ENCODE results near the gene CFAP61.
A peak's percentile ranks its signal among the peaks of the same experiment; 100 is the strongest.

The CFAP61 gene

DNA sequence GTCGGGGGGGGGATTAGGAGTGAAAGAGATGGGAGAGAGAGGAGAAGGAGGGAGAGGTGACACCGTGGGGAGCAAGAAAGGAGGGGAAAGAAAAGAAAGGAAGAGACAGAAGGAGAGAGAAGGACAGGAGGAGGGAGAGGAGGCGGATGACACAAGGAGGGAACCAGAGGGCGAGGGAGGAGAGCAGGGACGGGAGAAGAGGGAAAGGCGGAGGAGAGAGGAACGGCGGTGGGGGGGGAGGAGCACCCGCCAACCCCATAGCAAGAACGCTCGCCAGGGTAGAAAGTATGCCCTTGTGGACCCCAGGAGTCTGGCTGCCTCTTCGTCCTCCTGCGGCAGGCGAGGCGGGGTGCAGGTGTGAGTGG, 311.1 kb downstream of the CFAP61 start (continued):
- TF ChIP-seq PRDM6 (tag by site-specific recombination; IDR thresholded peaks at IDR 0.05) (no peak), PRDM4 (tag by site-specific recombination; IDR thresholded peaks at IDR 0.05) (peak; percentile 9; the same call in 1 of the 2 replicates), ZNF629 (tag by site-specific recombination; IDR thresholded peaks at IDR 0.05) (peak; percentile 12; the same call in 1 of the 2 replicates), ZNF677 (tag by site-specific recombination; IDR thresholded peaks at IDR 0.05) (no peak), KLF1 (tag by site-specific recombination; IDR thresholded peaks at IDR 0.05) (peak; percentile 9; the same call in 1 of the 2 replicates), ZBTB20 (tag by site-specific recombination; IDR thresholded peaks at IDR 0.05) (peak; percentile 7; the same call in 1 of the 2 replicates), GLIS2 (tag by site-specific recombination; IDR thresholded peaks at IDR 0.05) (peak; percentile 81), SP3 (tag by site-specific recombination; IDR thresholded peaks at IDR 0.05) (peak; percentile 75), ZNF324 (tag by site-specific recombination; IDR thresholded peaks at IDR 0.05) (no peak), ZNF138 (tag by site-specific recombination; IDR thresholded peaks at IDR 0.05; ENCODE audit: borderline replicate concordance) (no peak), PRDM1 (tag by site-specific recombination; IDR thresholded peaks at IDR 0.05) (peak; percentile 97), GLI4 (tag by site-specific recombination; IDR thresholded peaks at IDR 0.05) (no peak), ZNF366 (tag by site-specific recombination; conservative IDR thresholded peaks at IDR 0.05) (peak; percentile 96), ZBTB11 (tag by site-specific recombination; conservative IDR thresholded peaks at IDR 0.05; ENCODE audit: low read depth) (peak; percentile 47; the same call in 1 of the 2 replicates), ZNF571 (tag by site-specific recombination; IDR thresholded peaks at IDR 0.05) (no peak), ZNF830 (tag by site-specific recombination; IDR thresholded peaks at IDR 0.05; ENCODE audit: low read depth) (no peak), ZNF530 (tag by site-specific recombination; IDR thresholded peaks at IDR 0.05; ENCODE audit: low read depth) (no peak), PRDM10 (tag by site-specific recombination; IDR thresholded peaks at IDR 0.05) (peak; percentile 57; the same call in 1 of the 2 replicates), SP2 (tag by site-specific recombination; IDR thresholded peaks at IDR 0.05) (peak; percentile 49), ZNF623 (tag by site-specific recombination; IDR thresholded peaks at IDR 0.05) (no peak)
- TF ChIP-seq, protein P1, sequence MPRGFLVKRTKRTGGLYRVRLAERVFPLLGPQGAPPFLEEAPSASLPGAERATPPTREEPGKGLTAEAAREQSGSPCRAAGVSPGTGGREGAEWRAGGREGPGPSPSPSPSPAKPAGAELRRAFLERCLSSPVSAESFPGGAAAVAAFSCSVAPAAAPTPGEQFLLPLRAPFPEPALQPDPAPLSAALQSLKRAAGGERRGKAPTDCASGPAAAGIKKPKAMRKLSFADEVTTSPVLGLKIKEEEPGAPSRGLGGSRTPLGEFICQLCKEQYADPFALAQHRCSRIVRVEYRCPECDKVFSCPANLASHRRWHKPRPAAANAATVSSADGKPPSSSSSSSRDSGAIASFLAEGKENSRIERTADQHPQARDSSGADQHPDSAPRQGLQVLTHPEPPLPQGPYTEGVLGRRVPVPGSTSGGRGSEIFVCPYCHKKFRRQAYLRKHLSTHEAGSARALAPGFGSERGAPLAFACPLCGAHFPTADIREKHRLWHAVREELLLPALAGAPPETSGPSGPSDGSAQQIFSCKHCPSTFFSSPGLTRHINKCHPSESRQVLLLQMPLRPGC (tag by site-specific recombination; IDR thresholded peaks at IDR 0.05) = no peak
- TF ChIP-seq, protein P2, sequence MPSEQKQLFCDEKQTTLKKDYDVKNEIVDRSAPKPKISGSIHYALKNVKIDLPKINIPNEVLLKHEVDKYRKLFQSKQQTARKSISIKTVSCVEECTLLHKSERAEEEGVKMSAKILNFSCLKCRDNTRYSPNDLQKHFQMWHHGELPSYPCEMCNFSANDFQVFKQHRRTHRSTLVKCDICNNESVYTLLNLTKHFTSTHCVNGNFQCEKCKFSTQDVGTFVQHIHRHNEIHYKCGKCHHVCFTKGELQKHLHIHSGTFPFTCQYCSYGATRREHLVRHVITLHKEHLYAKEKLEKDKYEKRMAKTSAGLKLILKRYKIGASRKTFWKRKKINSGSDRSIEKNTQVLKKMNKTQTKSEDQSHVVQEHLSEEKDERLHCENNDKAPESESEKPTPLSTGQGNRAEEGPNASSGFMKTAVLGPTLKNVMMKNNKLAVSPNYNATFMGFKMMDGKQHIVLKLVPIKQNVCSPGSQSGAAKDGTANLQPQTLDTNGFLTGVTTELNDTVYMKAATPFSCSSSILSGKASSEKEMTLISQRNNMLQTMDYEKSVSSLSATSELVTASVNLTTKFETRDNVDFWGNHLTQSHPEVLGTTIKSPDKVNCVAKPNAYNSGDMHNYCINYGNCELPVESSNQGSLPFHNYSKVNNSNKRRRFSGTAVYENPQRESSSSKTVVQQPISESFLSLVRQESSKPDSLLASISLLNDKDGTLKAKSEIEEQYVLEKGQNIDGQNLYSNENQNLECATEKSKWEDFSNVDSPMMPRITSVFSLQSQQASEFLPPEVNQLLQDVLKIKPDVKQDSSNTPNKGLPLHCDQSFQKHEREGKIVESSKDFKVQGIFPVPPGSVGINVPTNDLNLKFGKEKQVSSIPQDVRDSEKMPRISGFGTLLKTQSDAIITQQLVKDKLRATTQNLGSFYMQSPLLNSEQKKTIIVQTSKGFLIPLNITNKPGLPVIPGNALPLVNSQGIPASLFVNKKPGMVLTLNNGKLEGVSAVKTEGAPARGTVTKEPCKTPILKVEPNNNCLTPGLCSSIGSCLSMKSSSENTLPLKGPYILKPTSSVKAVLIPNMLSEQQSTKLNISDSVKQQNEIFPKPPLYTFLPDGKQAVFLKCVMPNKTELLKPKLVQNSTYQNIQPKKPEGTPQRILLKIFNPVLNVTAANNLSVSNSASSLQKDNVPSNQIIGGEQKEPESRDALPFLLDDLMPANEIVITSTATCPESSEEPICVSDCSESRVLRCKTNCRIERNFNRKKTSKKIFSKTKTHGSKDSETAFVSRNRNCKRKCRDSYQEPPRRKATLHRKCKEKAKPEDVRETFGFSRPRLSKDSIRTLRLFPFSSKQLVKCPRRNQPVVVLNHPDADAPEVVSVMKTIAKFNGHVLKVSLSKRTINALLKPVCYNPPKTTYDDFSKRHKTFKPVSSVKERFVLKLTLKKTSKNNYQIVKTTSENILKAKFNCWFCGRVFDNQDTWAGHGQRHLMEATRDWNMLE (tag by site-specific recombination; conservative IDR thresholded peaks at IDR 0.05; ENCODE audit: low read depth) = no peak
